Naive thymus-derived CD8-positive, alpha-beta T cell (primary cell): Measurements from ENCODE around the gene EBF4. TPM values are rescaled to one million over a fixed set of nuclear protein-coding genes. Genes with fewer than 3 reads are reported as not detected.
A peak's percentile ranks its signal among the peaks of the same experiment; 100 is the strongest.
"Not testable (repeated sequence)": the region's sequence is repeated elsewhere in the genome, so short reads cannot be mapped to it uniquely, and the experiment has no call there.

Source experiments
- ATAC-seq, 2 donors: fragments of 150-1000 bp; cut with Tn5 transposase in 1 of 2; sonication (Bioruptor Pico), chemical (Tn5 transposase) in 1 of 2; 1 replicate in 1 of 2; 2 replicates in 1 of 2; pipeline ENCODE4 v1.10.0; 2021; ENCODE audit warnings: mild to moderate bottlenecking in 2 of 2, moderate library complexity in 2 of 2
- POLR2A ChIA-PET: fragments of 350-600 bp; sonication (Branson Sonifier 250); formaldehyde crosslinking; loops from one replicate; lab custom pipeline; 2021; ENCODE audit warnings: antibody characterized with exemption; lab: Charles Lee
- DNase-seq, 10 donors: peaks; one replicate each; pipeline versions ENCODE4 v3.0.0 to v3.0.0-alpha.2; 2020 to 2022
- H3K27ac Mint-ChIP-seq, 10 donors: one replicate each; pipeline ENCODE4 v1.8.0; 2020 to 2022; ENCODE audit warnings: mild to moderate bottlenecking in 10 of 10, mixed read lengths in 10 of 10, moderate library complexity in 4 of 10, inconsistent platforms in 1 of 10
- H3K27me3 Mint-ChIP-seq, 5 donors: one replicate each; pipeline ENCODE4 v1.8.0; 2021 to 2022; ENCODE audit warnings: mixed read lengths in 5 of 5
- H3K36me3 Mint-ChIP-seq, 3 donors: one replicate each; pipeline ENCODE4 v1.8.0; 2020 to 2022; ENCODE audit warnings: mixed read lengths in 3 of 3, mild to moderate bottlenecking in 2 of 3, inconsistent platforms in 1 of 3
- H3K4me1 Mint-ChIP-seq, 4 donors: one replicate each; pipeline ENCODE4 v1.8.0; 2021 to 2022; ENCODE audit warnings: mixed read lengths in 4 of 4
- H3K4me3 Mint-ChIP-seq, 10 donors: one replicate each; pipeline ENCODE4 v1.8.0; 2020 to 2022; ENCODE audit warnings: mild to moderate bottlenecking in 10 of 10, mixed read lengths in 10 of 10, moderate library complexity in 6 of 10, inconsistent platforms in 1 of 10
- H3K9me3 Mint-ChIP-seq, 9 donors: one replicate each; pipeline ENCODE4 v1.8.0; 2020 to 2022; ENCODE audit warnings: mixed read lengths in 9 of 9, mild to moderate bottlenecking in 3 of 9, inconsistent platforms in 1 of 9, moderate library complexity in 1 of 9
- polyA plus RNA-seq, 3 donors: library from polyadenylated mRNA; unstranded; fragments of 300-500 nt; fragmentation: Illumina TruSeq; gene quantifications; one replicate each; pipeline ENCODE4 v1.2.3, GENCODE V29; 2021
- total RNA-seq, 8 experiments: library from RNA in 2 of 8; stranded (reverse) in 2 of 8; gene quantifications; one replicate each; pipeline ENCODE4 v1.2.3 and lab custom pipeline; 2021 to 2026

The EBF4 gene
- total and polyA plus RNA-seq, 5 experiments from 2014 or later = 0.37 to 14.9 (median 2.2) TPM

DNA sequence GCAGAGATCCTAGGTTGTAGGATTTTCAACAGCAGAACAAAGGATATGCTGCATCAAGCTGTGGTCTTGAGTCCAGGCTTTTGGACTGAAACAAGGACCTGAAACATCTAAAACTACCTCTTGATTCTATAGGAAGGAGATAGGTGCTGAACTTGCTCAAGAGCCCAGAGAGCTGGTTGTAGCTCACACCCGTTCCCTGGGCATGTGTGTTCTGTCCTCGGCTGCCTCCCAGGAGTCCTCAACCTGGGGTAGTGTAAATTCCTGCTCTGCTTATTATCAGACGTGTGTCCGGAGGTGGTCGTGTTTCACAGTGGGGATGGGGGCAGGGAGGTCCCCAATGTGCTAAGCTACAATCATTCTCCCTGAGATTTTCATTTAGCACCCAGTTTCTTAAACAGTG lies 35.3 kb upstream of the EBF4 start:
- H3K36me3 Mint-ChIP-seq = peaks cover 4 to 86% (median 22%) of the 10 kb centered on the region in 3 donors
- no peaks in the 10 kb centered on the region for H3K27me3 Mint-ChIP-seq
- H3K4me3 Mint-ChIP-seq = no peak overlapping the region
- H3K4me1 Mint-ChIP-seq = peaks cover 11 to 41% (median 32%) of the 10 kb centered on the region in 4 donors
- ATAC-seq = no peak
- DNase-seq = no peak
- POLR2A ChIA-PET = interaction anchor here (0.5 kb wide), 1 partner anchor 85 kb away, joined by 3 read pairs; no protein-coding TSS in a partner anchor
- no peaks in the 10 kb centered on the region for H3K9me3 Mint-ChIP-seq
- peak overlapping the region in 1 of 10 donors; percentile 13 for H3K27ac Mint-ChIP-seq

DNA sequence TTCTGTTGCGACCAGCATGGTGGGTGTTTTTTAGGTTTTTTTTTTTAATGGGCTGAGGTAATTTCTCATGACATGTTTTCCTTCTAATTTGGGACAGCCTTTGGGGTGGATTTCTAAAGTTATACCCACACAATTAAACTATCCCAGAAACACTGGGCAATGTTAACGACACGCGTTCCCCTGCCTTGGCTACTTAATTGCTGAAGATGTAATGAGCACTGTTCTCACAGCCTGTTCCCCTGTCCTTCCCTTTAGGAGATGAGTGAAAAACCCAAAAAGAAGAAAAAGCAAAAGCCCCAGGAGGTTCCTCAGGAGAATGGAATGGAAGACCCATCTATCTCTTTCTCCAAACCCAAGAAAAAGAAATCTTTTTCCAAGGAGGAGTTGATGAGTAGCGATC lies 34.9 kb upstream of the EBF4 start:
- ATAC-seq (no peak), DNase-seq (no peak)
- Mint-ChIP-seq H3K27me3 (no peaks in the 10 kb centered on the region), H3K27ac (peak overlapping the region in 2 of 10 donors; percentile 19 to 64), H3K9me3 (no peaks in the 10 kb centered on the region), H3K36me3 (peaks cover 4 to 90% (median 22%) of the 10 kb centered on the region in 3 donors), H3K4me3 (no peak overlapping the region), H3K4me1 (peaks cover 13 to 43% (median 35%) of the 10 kb centered on the region in 4 donors)
- POLR2A ChIA-PET = no interaction called here

DNA sequence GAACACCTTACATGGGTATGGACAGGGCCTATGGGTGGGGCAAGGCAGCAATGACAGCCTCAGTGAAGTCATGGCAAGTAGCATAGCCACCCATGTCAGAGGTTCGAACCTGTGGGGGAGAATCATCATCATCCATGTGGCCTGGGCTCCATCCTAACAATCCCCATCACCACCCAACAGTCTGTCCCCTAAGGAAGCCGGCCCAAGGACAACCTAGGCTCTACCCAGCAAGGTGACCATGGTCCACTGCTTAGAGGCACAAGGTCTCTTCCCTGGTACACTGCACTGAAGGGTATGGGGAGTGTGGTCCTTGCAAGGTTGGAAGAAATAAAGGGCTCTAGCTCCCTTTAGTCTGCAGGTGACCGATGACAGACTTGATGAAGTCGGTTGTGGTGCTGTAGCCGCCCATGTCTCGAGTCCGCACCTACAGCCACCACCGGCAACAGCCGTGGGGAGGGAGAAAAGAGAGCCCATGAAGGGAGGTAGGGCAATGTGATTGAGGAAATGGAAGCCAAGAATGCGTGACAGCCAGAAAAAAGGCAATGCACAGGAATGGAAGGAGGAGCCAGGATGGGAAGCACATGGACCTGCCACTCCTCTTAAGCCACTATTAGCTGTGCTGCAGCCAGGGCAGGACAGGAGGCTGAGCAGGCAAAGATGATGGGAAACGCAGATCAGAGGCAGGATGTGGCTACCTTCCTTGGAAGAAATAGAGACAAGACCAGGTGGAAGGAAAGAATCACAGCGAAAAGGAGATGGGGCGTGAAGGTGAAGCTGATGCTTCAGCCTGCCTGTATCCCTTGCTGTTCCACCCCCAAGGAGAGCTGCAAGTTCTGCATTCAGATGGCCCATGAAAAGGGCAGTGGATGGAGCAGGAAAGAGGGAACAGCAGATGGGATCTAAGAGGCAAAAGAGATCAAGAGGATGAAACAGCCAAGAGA lies 33.9 kb upstream of the EBF4 start:
- Mint-ChIP-seq H3K27me3 (no peaks in the 10 kb centered on the region), H3K4me3 (peak overlapping the region in 1 of 10 donors; percentile 62)
- POLR2A ChIA-PET = no interaction called here

GRCh38 chr20:2659547-2659946 lies 33.0 kb upstream of the EBF4 start:
- Mint-ChIP-seq H3K9me3 (no peaks in the 10 kb centered on the region), H3K27ac (peak overlapping the region in 1 of 10 donors; percentile 69), H3K27me3 (no peaks in the 10 kb centered on the region), H3K36me3 (peaks cover 4 to 83% (median 22%) of the 10 kb centered on the region in 3 donors), H3K4me1 (peaks cover 18 to 47% (median 37%) of the 10 kb centered on the region in 4 donors), H3K4me3 (peak overlapping the region in 1 of 10 donors; percentile 4)
- ATAC-seq (no peak), DNase-seq (no peak)
- POLR2A ChIA-PET = no interaction called here

More for the DNA sequence above, 33.9 kb upstream of the EBF4 start:
- ATAC-seq (peak in 1 of 2 donors; percentile 39), DNase-seq (no peak)
- H3K9me3 Mint-ChIP-seq = no peaks in the 10 kb centered on the region
- H3K27ac Mint-ChIP-seq = peak overlapping the region in 6 of 10 donors; percentile 12 to 83 (median 32)
- H3K36me3 Mint-ChIP-seq = peaks cover 4 to 92% (median 22%) of the 10 kb centered on the region in 3 donors
- H3K4me1 Mint-ChIP-seq = peaks cover 15 to 48% (median 38%) of the 10 kb centered on the region in 4 donors

- H3K27me3 Mint-ChIP-seq = peaks cover 0 to 2% (median 0%) of the 10 kb centered on the region in 5 donors
- H3K4me3 Mint-ChIP-seq = peak overlapping the region; percentile 89 to 99 (median 92)
- POLR2A ChIA-PET = interaction anchor here (0.9 to 5.9 kb wide), 10 partner anchors 10 to 561 kb away, joined by 3 to 150 read pairs (median 6); partner anchors contain the start of genes NOP56, PCED1A, SNRPB and VPS16
- DNase-seq (no peak), ATAC-seq (no peak)
- H3K36me3 Mint-ChIP-seq = peaks cover 4 to 44% (median 12%) of the 10 kb centered on the region in 3 donors
- peaks cover 12 to 37% (median 26%) of the 10 kb centered on the region in 4 donors for H3K4me1 Mint-ChIP-seq
- H3K27ac Mint-ChIP-seq = peak overlapping the region; percentile 84 to 100 (median 96)
- no peaks in the 10 kb centered on the region for H3K9me3 Mint-ChIP-seq
Measured at GRCh38 chr20:2663364-2663886, 29.2 kb upstream of the EBF4 start.

GRCh38 chr20:2663887-2664719 lies 28.5 kb upstream of the EBF4 start, which contains the start of gene IDH3B:
TSS of gene IDH3B (minus strand) at chr20:2664216. CDS start at chr20:2664188, 28 bp downstream.
- H3K4me3 Mint-ChIP-seq = peak within 1 kb of the TSS; percentile 89 to 99 (median 92)
- H3K27me3 Mint-ChIP-seq = peaks cover 0 to 7% (median 0%) of the 10 kb centered on the region in 5 donors
- peak within 1 kb of the TSS; percentile 92 to 100 (median 96) for H3K27ac Mint-ChIP-seq
- no peaks in the 10 kb centered on the region for H3K9me3 Mint-ChIP-seq
- peaks cover 12 to 37% (median 26%) of the 10 kb centered on the region in 4 donors for H3K4me1 Mint-ChIP-seq
- DNase-seq (peak; percentile 80 to 94 (median 91)), ATAC-seq (peak; percentile 98 to 99)
- POLR2A ChIA-PET = interaction anchor here (0.6 to 5.9 kb wide), 22 partner anchors 9 to 562 kb away, joined by 3 to 150 read pairs (median 4); partner anchors contain the start of genes NOP56, PCED1A, SNRPB and VPS16
- H3K36me3 Mint-ChIP-seq = peaks cover 4 to 38% (median 12%) of the 10 kb centered on the region in 3 donors

DNA sequence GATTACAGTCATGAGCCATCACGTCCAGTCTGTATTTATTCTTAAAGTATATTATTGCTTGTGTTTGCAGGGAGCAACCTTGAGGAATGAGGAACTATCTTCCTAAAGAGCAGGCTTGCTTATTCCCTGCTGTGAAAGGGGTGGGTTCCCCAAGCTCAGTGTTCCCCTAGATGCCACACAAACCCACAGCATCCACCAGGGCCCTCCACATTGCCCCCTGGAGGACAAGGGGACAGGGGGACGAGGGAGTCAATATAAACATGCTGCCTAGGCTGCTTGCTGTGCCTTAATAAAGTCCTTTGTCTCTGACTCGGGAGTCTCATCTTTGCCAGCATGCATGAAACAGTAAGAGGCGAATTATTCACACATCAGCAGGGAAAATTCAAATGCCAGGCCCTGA lies 20.6 kb upstream of the EBF4 start:
- no peaks in the 10 kb centered on the region for H3K4me1 Mint-ChIP-seq
- DNase-seq = no peak
- no peaks in the 10 kb centered on the region for H3K9me3 Mint-ChIP-seq
- H3K27ac Mint-ChIP-seq = peak overlapping the region in 1 of 10 donors; percentile 10
- ATAC-seq = no peak
- POLR2A ChIA-PET = interaction anchor here (1.1 to 1.2 kb wide), 2 partner anchors 8 to 20 kb away, joined by 3 read pairs; partner anchors contain the start of genes IDH3B and NOP56
- no peak overlapping the region for H3K4me3 Mint-ChIP-seq
- H3K27me3 Mint-ChIP-seq = peaks cover 0 to 7% (median 0%) of the 10 kb centered on the region in 5 donors
- H3K36me3 Mint-ChIP-seq = no peaks in the 10 kb centered on the region

GRCh38 chr20:2672446-2672845 lies 20.1 kb upstream of the EBF4 start:
- Mint-ChIP-seq H3K27ac (peak overlapping the region in 1 of 10 donors; percentile 10), H3K9me3 (no peaks in the 10 kb centered on the region), H3K4me3 (no peak overlapping the region), H3K36me3 (no peaks in the 10 kb centered on the region), H3K27me3 (peaks cover 0 to 7% (median under 1%) of the 10 kb centered on the region in 5 donors), H3K4me1 (no peaks in the 10 kb centered on the region)
- POLR2A ChIA-PET = interaction anchor here (1.2 kb wide), 1 partner anchor 8 kb away, joined by 3 read pairs; the partner anchor contains the start of gene IDH3B
- ATAC-seq (no peak), DNase-seq (no peak)

DNA sequence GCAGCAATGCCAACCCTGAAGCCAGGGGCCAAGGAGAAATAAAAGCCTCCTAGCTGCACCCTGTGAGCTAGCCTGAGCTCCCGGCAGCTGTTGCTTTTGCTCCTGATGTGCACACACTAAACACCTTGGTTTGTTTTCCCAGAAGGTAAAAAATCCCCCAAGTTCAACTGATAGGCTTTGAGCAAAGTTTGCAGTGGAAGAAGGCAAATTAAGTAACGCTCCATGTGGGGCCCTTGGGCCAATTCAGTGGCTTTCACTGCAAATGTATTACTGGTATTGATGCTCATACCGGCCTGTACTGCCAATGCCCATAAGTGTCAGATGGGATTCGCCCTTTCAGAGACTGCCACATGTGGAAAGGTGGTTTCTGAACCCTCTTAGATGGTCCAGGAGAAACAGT lies 19.1 kb upstream of the EBF4 start:
- Mint-ChIP-seq H3K27ac (no peak overlapping the region), H3K4me1 (no peaks in the 10 kb centered on the region), H3K9me3 (no peaks in the 10 kb centered on the region), H3K4me3 (no peak overlapping the region), H3K36me3 (no peaks in the 10 kb centered on the region), H3K27me3 (peaks cover 0 to 9% (median 4%) of the 10 kb centered on the region in 5 donors)
- POLR2A ChIA-PET = interaction anchor here (0.6 to 1.2 kb wide), 4 partner anchors 9 to 66 kb away, joined by 3 to 10 read pairs (median 4); partner anchors contain the start of gene IDH3B
- no peak for DNase-seq
- ATAC-seq = no peak

GRCh38 chr20:2680046-2680445 lies 12.5 kb upstream of the EBF4 start:
- H3K27ac Mint-ChIP-seq = no peak overlapping the region
- DNase-seq = no peak
- peaks cover 13 to 34% (median 24%) of the 10 kb centered on the region in 5 donors for H3K27me3 Mint-ChIP-seq
- H3K4me3 Mint-ChIP-seq = no peak overlapping the region
- no peaks in the 10 kb centered on the region for H3K36me3 Mint-ChIP-seq
- no peak for ATAC-seq
- H3K9me3 Mint-ChIP-seq = no peaks in the 10 kb centered on the region
- H3K4me1 Mint-ChIP-seq = no peaks in the 10 kb centered on the region
- POLR2A ChIA-PET = interaction anchor here (0.6 to 0.7 kb wide), 2 partner anchors 40 to 404 kb away, joined by 3 to 5 read pairs; no protein-coding TSS in a partner anchor

DNA sequence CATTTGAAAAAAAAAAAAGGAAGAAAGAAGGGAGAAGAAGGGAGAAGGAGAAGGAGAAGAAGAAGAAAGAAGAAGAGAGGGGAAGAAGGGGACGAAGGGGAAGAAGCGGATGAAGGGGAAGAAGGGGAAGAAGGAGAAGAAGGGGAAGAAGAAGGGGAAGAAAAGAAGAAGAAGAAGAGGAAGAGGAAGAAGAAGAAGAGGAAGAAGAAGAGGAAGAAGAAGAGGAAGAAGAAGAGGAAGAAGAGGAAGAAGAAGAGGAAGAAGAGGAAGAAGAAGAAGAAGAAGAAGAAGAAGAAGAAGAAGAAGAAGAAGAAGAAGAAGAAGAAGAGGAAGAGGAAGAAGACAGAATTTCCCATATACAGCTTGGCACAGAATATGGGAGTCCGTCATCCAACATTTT lies 10.5 kb upstream of the EBF4 start:
- POLR2A ChIA-PET = not testable (repeated sequence)

More for the DNA sequence above, 10.5 kb upstream of the EBF4 start:
- H3K4me3 Mint-ChIP-seq, H3K9me3 Mint-ChIP-seq, DNase-seq, H3K4me1 Mint-ChIP-seq, ATAC-seq, H3K36me3 Mint-ChIP-seq: not testable (repeated sequence)
- peaks cover 13 to 31% (median 24%) of the 10 kb centered on the region in 5 donors for H3K27me3 Mint-ChIP-seq
- H3K27ac Mint-ChIP-seq = peak overlapping the region in 1 of 10 donors; percentile 34
